ENCODE results near the gene MGAT4C.

DNA sequence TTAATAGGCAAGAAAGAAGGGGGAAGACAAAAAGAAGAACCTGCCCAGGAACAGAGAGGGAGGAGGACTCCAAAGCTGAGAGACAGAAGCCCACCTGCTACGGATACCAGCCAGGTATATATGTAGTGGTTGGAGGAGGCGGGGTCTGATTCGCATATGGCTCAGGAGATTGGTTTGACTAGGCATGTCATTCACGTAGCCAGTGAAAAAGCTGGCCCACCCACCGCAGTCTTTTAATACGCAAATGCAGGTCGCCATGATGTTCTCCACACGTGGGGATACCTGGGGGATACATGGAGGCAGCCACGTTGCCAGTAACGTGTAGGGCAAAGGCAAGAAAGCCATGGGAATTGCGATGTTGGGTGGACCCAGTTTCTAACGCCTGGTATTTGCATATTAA is 308.9 kb downstream of the MGAT4C start:
- TF ChIP-seq, protein P1, sequence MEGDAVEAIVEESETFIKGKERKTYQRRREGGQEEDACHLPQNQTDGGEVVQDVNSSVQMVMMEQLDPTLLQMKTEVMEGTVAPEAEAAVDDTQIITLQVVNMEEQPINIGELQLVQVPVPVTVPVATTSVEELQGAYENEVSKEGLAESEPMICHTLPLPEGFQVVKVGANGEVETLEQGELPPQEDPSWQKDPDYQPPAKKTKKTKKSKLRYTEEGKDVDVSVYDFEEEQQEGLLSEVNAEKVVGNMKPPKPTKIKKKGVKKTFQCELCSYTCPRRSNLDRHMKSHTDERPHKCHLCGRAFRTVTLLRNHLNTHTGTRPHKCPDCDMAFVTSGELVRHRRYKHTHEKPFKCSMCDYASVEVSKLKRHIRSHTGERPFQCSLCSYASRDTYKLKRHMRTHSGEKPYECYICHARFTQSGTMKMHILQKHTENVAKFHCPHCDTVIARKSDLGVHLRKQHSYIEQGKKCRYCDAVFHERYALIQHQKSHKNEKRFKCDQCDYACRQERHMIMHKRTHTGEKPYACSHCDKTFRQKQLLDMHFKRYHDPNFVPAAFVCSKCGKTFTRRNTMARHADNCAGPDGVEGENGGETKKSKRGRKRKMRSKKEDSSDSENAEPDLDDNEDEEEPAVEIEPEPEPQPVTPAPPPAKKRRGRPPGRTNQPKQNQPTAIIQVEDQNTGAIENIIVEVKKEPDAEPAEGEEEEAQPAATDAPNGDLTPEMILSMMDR (IDR thresholded peaks at IDR 0.05) = no peak
- TF ChIP-seq EP300 (IDR thresholded peaks at IDR 0.05) = no peak

Data from upper lobe of left lung (tissue), 4 donors.